Activated naive CD8-positive, alpha-beta T cell treated with anti-CD3 and anti-CD28 coated beads, Interleukin-2, amount 50 U/mL, for 16 hours (primary cell): Measurements from ENCODE around the gene PPBP.

ENCODE experiments used
- DNase-seq: peaks from one replicate; pipeline ENCODE4 v3.0.0-alpha.2; 2020; ENCODE audit warnings: low read depth, low spot score

The PPBP gene

DNA sequence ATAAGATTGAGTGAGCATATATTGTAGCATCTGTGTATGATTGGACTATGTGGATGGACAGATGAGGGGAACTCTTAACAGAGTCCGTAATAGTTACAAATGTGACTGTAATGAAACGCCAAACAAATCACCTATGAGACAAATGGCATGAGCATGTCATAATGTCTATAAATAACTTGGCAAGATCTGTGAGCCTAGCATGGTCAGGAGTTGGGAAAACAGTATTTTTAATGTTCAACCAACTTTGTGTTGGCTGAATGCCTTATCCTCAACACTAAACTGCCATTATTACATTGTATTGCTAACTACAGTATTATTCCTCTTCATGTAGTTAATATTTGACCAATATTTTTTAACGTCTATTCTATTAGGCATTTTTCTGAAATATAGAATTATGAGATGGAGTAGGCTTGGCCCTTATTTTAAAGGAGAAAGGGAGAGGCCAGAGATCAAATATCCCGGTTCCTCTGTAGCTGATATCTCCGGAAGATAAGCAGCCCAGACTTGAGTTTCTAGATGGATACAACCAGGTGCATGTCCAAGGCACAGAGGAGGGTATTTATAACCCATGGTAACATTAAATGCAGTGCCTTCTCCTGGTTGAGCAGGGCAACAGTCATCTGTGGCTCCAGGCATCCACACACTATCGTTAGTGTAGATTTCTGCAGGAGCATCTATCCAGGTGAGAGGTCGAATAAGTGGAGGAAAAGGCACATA lies 38.8 kb downstream of the PPBP start:
- no peak for DNase-seq

DNA sequence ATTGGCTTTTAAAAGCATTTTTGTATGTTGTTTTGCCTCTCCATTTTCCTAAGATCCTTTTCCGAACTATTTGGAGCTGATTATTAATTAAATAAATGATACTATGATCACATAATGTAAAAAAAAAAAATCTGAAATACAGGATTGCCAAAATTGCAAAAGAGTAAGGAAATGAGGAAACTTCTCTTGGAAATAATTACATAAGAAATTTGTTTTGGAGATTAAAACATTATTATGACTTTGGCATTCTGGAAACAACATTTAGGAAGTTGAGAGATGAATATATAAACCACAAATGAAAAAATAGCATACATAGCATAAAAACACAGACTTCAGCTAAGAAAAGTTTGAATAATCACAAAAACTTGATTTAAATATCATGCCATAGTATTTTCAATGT lies 39.7 kb downstream of the PPBP start:
- no peak for DNase-seq

DNA sequence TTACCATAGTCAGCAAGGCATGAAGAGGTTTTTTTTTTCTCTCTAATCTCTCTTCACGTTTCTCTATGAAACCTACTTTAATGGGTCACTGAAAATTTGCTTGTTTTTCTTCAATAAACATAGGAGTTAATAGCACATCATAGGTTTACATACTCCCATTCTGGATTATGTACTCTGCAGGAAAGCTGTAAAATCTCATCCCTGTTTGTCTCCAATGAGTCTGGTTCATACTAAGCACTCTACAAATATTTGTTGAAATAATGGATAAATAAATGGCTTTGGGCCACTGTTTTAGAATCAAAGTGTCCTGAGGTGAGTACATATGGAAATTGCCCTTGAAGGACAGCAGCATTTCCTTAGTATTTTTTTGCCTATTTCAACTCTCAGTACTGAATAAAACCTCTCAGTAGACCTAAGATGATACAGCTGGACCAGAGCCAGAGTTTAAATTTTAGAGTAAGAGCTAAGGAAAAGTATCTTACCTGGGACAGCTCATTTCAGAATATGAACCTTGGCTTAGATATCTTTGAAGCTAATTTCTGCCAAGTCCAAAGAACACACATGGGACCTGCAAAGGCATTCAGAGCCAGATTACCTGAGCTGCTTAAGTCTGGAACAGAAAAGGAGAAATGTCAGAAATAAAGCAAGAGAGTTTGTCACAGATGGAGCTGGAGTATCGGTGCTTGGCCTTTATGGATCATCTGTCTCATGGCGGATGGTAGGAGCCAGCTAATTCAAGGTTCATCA lies 40.6 kb downstream of the PPBP start:
- no peak for DNase-seq

DNA sequence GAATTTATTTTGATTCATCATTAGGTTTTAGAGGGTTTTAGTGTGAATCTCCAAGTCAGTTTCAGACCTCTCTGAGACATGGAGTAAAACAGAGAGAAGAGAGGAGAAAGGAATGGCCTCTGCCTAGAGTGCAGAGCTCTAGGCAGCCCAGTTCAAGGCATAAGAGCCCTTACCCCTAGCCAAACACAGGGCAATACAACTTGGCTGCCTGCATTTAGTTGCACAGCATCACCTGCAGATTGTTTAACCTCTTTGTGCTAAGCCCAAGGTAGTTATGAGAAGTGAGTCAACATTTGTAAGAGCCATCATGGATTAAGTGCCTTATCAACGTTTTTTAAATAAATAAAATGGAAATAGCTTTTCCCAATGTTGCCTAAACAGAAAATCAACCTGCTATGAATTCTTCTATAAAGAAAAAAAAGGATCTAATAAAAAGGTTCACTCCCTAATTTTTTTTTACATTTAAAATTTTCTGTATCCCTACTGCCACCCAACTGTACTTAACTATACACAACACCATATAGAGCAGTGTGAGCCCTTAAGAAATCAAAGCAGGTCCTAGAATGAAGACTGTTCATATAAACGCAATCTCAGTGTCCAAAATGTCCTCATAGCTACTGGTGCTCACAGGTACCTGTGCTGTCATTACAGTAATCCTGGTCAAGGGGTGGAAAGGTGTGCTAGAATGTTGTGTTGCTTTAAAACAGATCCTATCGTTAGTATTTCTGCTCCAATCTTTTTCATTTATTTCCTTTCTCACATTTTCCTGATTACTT lies 42.1 kb downstream of the PPBP start:
- DNase-seq = no peak

DNA sequence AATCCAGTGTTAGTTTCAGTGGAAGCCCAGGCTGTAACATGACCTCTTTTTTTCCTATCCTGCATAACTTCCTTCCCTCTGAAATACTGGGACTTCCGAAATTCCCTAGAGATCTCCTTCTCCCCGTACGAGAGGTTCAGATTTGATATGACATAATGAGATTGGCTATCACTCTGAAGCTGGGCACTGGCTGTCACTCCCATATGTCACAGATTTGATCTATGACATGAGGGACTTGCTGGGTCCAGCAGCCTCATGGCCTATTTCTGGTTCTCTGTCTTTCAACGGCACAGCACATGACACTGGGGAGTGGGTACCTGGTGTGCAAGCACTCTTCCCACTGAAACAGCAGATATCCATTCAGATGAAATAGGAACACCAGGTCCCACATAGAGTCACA lies 42.9 kb downstream of the PPBP start:
- DNase-seq = no peak

DNA sequence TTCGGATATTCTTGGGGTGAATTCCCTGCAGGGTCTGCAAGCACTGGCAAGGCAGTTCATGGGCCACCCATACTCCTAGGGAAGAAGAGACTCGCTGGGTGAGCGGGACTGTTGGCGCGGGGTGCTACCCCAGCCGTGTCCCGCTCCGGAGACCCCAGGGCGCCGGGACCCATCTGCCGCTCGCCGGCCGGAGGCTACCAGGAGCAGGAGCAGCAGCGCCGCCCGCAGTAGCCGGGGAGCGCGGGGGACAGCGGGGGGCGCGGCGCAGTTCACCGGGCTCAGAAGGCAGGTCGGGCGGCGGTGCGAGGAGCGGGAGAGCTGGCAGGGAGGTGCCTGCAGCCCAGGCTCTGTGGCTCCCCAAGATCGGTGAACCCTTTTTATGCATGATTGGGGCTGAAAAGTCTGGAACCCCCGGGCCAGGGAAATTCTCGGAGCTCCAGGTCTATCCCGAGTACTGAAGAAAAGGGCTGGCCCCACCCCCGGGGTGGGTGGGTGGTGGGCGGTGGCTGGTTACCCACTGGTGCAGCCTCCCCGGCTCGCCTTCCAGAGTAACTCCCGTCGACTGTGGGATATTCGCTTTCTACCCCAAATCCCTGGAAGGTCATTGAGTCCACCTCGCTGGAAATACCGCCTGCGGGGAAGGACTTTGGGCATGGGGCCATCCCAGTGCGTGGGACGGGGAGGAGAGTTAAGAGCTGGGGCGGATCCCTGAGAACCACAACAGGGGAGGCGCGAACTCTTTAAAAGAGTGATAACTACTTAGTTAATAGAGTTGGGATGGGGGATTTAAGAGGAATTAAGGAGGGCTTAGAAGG lies 43.7 kb downstream of the PPBP start:
- DNase-seq = no peak

DNA sequence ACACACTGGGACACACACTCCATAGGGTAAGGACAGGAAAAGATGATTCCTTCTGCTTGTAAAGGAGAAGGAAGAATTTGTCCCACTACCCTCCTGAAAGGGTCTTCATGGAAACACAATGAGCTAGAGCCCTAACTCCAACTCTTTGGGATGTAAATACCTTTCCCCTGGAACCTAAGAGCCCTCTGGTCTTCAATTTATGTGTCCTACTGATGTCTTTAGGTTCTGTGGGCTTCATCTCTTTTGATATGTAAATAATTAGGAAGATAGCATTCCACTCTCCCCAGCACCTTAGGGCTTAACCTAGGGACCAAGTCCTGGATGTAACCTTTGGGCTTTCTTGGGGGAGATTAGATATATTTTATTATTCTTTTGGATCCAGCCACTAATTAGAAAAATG lies 44.4 kb downstream of the PPBP start:
- DNase-seq = no peak

DNA sequence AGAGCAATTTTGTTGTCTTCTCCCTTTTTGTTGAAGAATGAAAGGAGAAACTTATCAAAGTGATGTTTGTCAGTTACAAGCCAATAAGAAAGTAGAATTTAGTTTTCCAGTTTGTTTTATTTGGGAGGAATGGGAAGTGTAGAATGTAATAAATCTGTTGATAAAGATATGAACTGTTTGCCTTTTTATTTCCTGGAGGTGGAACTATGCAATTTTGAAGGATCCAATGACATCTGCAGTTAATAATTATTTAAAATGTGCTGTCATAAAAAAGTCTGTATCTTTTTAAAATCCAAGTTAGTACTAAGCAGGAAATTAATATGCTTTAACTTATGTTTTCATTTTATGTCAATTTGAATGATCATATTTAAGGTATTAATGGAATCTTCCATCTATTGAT lies 51.0 kb downstream of the PPBP start:
- no peak for DNase-seq
